Heart left ventricle (tissue), 16 donors: ENCODE data around the gene DPPA5. TPM values are rescaled to one million over a fixed set of nuclear protein-coding genes. Genes with fewer than 3 reads are reported as not detected.
"Not testable (repeated sequence)": the region's sequence is repeated elsewhere in the genome, so short reads cannot be mapped to it uniquely, and the experiment has no call there.

ENCODE experiments used
- ATAC-seq, 4 donors: fragments of 200-7000 bp; cut with Tn5 transposase; one replicate each; pipeline ENCODE4 v1.9.1; 2020 to 2022; ENCODE audit warnings: moderate library complexity in 4 of 4, mild to moderate bottlenecking in 3 of 4, moderate number of reproducible peaks in 1 of 4
- DNase-seq, 5 donors: peaks; one replicate each; pipeline ENCODE4 v3.0.0-alpha.2; 2020
- H3K27ac ChIP-seq, 12 donors: fragments of 200-600 bp; sonication (generic) in 4 of 12; one replicate each; pipeline versions ENCODE4 v1.5.0 to v1.8.0; 2016 to 2022; ENCODE audit warnings: mild to moderate bottlenecking in 2 of 12
- H3K27me3 ChIP-seq, 9 donors: fragments of 200-600 bp; sonication (generic) in 2 of 9; one replicate each; pipeline versions ENCODE4 v1.5.1 to v1.8.0; 2016 to 2022; ENCODE audit warnings: mild to moderate bottlenecking in 3 of 9
- H3K36me3 ChIP-seq, 9 donors: fragments of 200-600 bp; sonication (generic) in 2 of 9; one replicate each; pipeline versions ENCODE4 v1.5.0 to v1.8.0; 2018 to 2022; ENCODE audit warnings: mild to moderate bottlenecking in 2 of 9
- H3K4me1 ChIP-seq, 12 donors: fragments of 200-600 bp; sonication (generic) in 4 of 12; one replicate each; pipeline versions ENCODE4 v1.5.0 to v1.8.0; 2016 to 2022; ENCODE audit warnings: mild to moderate bottlenecking in 3 of 12
- H3K4me3 ChIP-seq, 12 donors: fragments of 200-600 bp; sonication (generic) in 4 of 12; one replicate each; pipeline versions ENCODE4 v1.5.0 to v1.8.0; 2017 to 2022; ENCODE audit warnings: mild to moderate bottlenecking in 9 of 12, moderate library complexity in 4 of 12
- H3K9me3 ChIP-seq, 12 donors: fragments of 200-600 bp; sonication (generic) in 4 of 12; one replicate each; pipeline versions ENCODE4 v1.5.0 to v1.8.0; 2016 to 2022; ENCODE audit warnings: mild to moderate bottlenecking in 1 of 12
- CTCF ChIP-seq, 12 donors: fragments of 200-600 bp; sonication (generic) in 4 of 12; IDR thresholded peaks; one replicate each; pipeline versions ENCODE4 v1.5.0 to v1.8.0; 2018 to 2022; ENCODE audit warnings: antibody characterized with exemption in 12 of 12, mild to moderate bottlenecking in 5 of 12
- POLR2A ChIP-seq, 2 donors: fragments of 450-650 bp; IDR thresholded peaks; one replicate each; pipeline ENCODE4 v1.6.1; 2017; ENCODE audit warnings: antibody characterized with exemption in 2 of 2, mild to moderate bottlenecking in 2 of 2, moderate library complexity in 2 of 2
- WGBS, 4 donors: extraction: QIAGEN DNeasy Blood & Tissue Kit in 2 of 4; methylation state at CpG; one replicate each; pipeline versions ENCODE4 v1.1.5 to v1.1.7; 2013 to 2018; 5-methylcytosine and 5-hydroxymethylcytosine counted together
- intact Hi-C, 10 donors: fragments of 100-400 bp; cut with DNase I; formaldehyde crosslinking; loops; one replicate each; pipeline versions ENCODE4 v1.11.1 to v1.14.2; 2022
- polyA plus RNA-seq, 2 donors: library from polyadenylated mRNA; stranded (reverse); fragments of 200-250 nt; gene quantifications; one replicate each; pipeline ENCODE4 v1.2.3, GENCODE V29; 2013
- total RNA-seq, 9 donors: library from RNA; depleted of rRNA in 2 of 9; stranded (reverse); fragments of >200 nt in 2 of 9; fragmentation: NEBNext Ultra II Directional in 3 of 9; extraction: Animal tissue kit (Norgen Biotek cat#: 25700) in 3 of 9; gene quantifications; one replicate each; pipeline versions ENCODE4 v1.1.0 to v1.2.4, GENCODE V29; 2016 to 2023
- donor health status: ischemic (EF 13 %, LVEDD 7.1; RV severe dilation, severe dysfunction).
- donor health status: healthy with polysubstance abuse.
- donor health status: DM: no; HTN: yes; CAD: no.
- donor health status: DM: no; HTN: no; CAD: no.
- donor health status: ischemic (EF 25% LVEDD 6.9; RV normal size, moderate dysfunction).
- donor health status: ischemic (EF 25% LVEDD 5.7; RV mildly dilated, moderate dysfunction).
- donor health status: healthy.
- donor health status: DM: yes; HTN: yes; CAD: no.
- donor health status: ischemic (EF 35%, LVEDD 5.7; RV mildly dilated, moderate dysfunction).
- donor health status: nonischemic (EF 11% LVEDD 7.7; RV severe dilation, severe dysfunction).
- donor health status: DM: yes; HTN: yes; CAD: no.
- donor health status: PGD.
- donor health status: ischemic (EF 29% LVEDD 5.4; RV normal size, mild dysfunction).
- donor health status: nonischemic (EF 23%, LVEDD 6.1; RV moderate dilation, normal function).

The DPPA5 gene
- total and polyA plus RNA-seq, 11 donors = not detected

GRCh38 chr6:73394577-73395354 is 40.7 kb upstream of the DPPA5 start, which contains the start of gene DDX43:
TSS of gene DDX43 (plus strand) at chr6:73394828. CDS start at chr6:73394906, 78 bp downstream.
- H3K36me3 ChIP-seq = no peaks in the 10 kb centered on the region
- DNase-seq (peak in 4 of 5 donors; percentile 28 to 80 (median 42)), ATAC-seq (peak; percentile 51 to 94 (median 74))
- H3K4me3 ChIP-seq = peak within 1 kb of the TSS in 8 of 12 donors; percentile 15 to 62 (median 42)
- no peaks in the 10 kb centered on the region for H3K9me3 ChIP-seq
- no peaks in the 10 kb centered on the region for H3K4me1 ChIP-seq
- intact Hi-C loops = no loop called here
- H3K27ac ChIP-seq = peak within 1 kb of the TSS in 3 of 12 donors; percentile 40 to 80 (median 58)
- 63 to 81% (median 78%) methylated on average over 53 to 54 of the region's 54 CpGs for WGBS, 4 donors
- TF ChIP-seq POLR2A (IDR thresholded peaks at IDR 0.05) = no peak
- TF ChIP-seq CTCF (IDR thresholded peaks at IDR 0.05) = no peak
- H3K27me3 ChIP-seq = no peaks in the 10 kb centered on the region

DNA sequence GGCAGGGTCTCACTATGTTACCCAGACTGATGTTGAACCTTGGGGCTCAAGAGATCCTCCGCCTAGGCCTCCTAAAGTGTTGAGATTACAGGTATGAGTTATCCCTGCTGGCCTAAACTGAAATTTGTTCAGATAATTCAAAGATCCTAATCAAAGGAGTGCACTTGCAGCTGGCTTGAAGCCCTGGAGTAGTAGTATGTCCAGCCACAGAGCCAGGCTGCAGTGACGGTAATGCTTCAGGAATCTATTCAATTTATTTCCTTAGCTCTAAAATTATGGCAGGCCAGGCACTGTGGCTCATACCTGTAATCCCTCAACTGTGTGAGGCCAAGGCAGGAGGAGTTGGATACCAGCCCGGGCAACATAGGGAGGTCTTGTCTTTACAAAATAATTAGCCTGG is 39.2 kb upstream of the DPPA5 start:
- Histone ChIP-seq H3K27ac (no peak overlapping the region), H3K27me3 (no peaks in the 10 kb centered on the region), H3K9me3 (no peaks in the 10 kb centered on the region), H3K36me3 (no peaks in the 10 kb centered on the region), H3K4me3 (no peak overlapping the region), H3K4me1 (peaks cover 0 to 11% (median 0%) of the 10 kb centered on the region in 12 donors)
- WGBS, 4 donors = 89 to 93% (median 93%) methylated on average over 3 of the region's 3 CpGs
- no peak for ATAC-seq
- TF ChIP-seq CTCF (IDR thresholded peaks at IDR 0.05) = no peak
- no peak for TF ChIP-seq POLR2A (IDR thresholded peaks at IDR 0.05)
- no peak for DNase-seq
- intact Hi-C loops = no loop called here

DNA sequence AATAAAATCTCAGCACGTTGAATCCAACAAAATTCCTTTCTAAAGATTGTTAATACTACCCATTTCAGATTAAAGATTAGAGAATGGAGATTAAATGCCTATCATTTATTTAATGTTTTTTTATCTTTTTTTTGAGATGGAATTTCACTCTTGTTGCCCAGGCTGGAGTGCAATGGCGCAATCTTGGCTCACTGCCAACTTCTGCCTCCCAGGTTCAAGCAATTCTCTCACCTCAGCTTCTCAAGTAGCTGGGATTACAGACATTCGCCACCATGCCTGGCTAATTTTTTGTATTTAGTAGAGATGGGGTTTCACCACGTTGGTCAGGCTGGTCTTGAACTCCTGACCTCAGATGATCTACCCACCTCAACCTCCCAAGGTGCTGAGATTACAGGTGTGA is 38.1 kb upstream of the DPPA5 start:
- not testable (repeated sequence) for ATAC-seq

DNA sequence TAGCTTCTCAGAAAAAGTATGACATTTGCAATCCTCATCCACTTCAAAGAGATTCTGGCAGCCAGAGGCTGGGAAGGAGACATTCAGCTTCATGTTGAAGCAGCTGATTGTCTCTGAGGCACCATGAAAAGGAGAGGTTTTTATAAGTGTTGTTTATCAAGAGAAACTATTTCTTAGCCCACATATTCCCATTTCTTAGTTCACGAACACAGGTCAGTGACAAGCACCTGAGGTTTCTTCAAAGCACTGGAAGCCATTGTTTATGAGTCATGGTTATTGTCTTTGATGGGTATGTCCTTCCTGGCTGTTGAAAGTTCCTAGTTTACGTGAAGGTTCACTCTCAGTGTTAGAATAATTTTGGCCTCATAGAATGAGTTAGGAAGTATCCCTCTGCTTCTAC is 37.6 kb upstream of the DPPA5 start:
- TF ChIP-seq CTCF (IDR thresholded peaks at IDR 0.05) = no peak
- no peak for TF ChIP-seq POLR2A (IDR thresholded peaks at IDR 0.05)
- WGBS, 4 donors = 61 to 79% (median 72%) methylated on average over 2 of the region's 2 CpGs
- H3K36me3 ChIP-seq = no peaks in the 10 kb centered on the region
- DNase-seq (no peak), ATAC-seq (no peak)
- H3K27me3 ChIP-seq = peaks cover 0 to 4% (median 0%) of the 10 kb centered on the region in 9 donors
- peaks cover 0 to 11% (median 0%) of the 10 kb centered on the region in 12 donors for H3K4me1 ChIP-seq
- H3K4me3 ChIP-seq = no peak overlapping the region
- intact Hi-C loops = no loop called here
- no peak overlapping the region for H3K27ac ChIP-seq
- no peaks in the 10 kb centered on the region for H3K9me3 ChIP-seq

More for the DNA sequence above, 38.1 kb upstream of the DPPA5 start:
- H3K27ac ChIP-seq, intact Hi-C loops, H3K9me3 ChIP-seq, DNase-seq, H3K27me3 ChIP-seq, H3K4me3 ChIP-seq, H3K36me3 ChIP-seq: not testable (repeated sequence)
- 65 to 75% (median 71%) methylated on average over 4 of the region's 4 CpGs for WGBS, 4 donors
- H3K4me1 ChIP-seq = peaks cover 0 to 11% (median 0%) of the 10 kb centered on the region in 12 donors
